Measurements from ENCODE around the gene DUSP16.

DUSP16 gene

GRCh38 chr12:12549426-12549825, 13.2 kb downstream of the DUSP16 start:
- Histone ChIP-seq H2AFZ (ENCODE audit: low read length) (no peak overlapping the region), H3K36me3 (replicated peaks in 1 of 2; ENCODE audit: control insufficient read depth in 2 of 2, insufficient read depth in 2 of 2, low read length in 2 of 2) (no peaks in the 10 kb centered on the region), H3K27ac (replicated peaks; ENCODE audit: low read length) (no peak overlapping the region), H4K8ac (ENCODE audit: low read depth, low read length) (no peak overlapping the region), H3K9me3 (replicated peaks in 1 of 2; ENCODE audit: control insufficient read depth in 2 of 2, insufficient read depth in 1 of 2, low read depth in 1 of 2, low read length in 2 of 2) (no peaks in the 10 kb centered on the region), H3K4me2 (ENCODE audit: insufficient read depth, low read length, poor library complexity, severe bottlenecking) (no peak overlapping the region), H2BK15ac (ENCODE audit: low read length) (no peak overlapping the region), H3K23ac (ENCODE audit: low read depth, low read length, poor library complexity) (no peak overlapping the region), H3K18ac (ENCODE audit: low read length) (no peak overlapping the region), H3K79me1 (ENCODE audit: low read depth, low read length) (peaks cover 4% of the 10 kb centered on the region), H2AK5ac (ENCODE audit: low read depth, low read length) (no peak overlapping the region), H2BK12ac (ENCODE audit: low read length) (no peak overlapping the region), H3K14ac (ENCODE audit: low read length) (no peak overlapping the region), H3K4me3 (ENCODE audit: low read length in 2 of 2) (no peak overlapping the region), H2BK5ac (ENCODE audit: low read length) (no peak overlapping the region), H3K4me1 (ENCODE audit: control insufficient read depth in 2 of 2, insufficient read depth in 1 of 2, low read depth in 1 of 2, low read length in 2 of 2) (no peaks in the 10 kb centered on the region), H3K4ac (ENCODE audit: low read length) (no peak overlapping the region), H3K9ac (ENCODE audit: low read depth, low read length, poor library complexity) (no peak overlapping the region), H2BK120ac (ENCODE audit: low read depth, low read length) (no peak overlapping the region), H3K27me3 (ENCODE audit: control insufficient read depth in 3 of 3, insufficient read depth in 3 of 3, low read depth in 1 of 3, low read length in 3 of 3) (no peaks in the 10 kb centered on the region), H4K91ac (ENCODE audit: low read depth, low read length, poor library complexity) (no peak overlapping the region)
- WGBS, 2 donors (ENCODE audit: extremely low coverage in 2 of 2, insufficient read length in 2 of 2, insufficient replicate concordance in 1 of 2) = no CpG with 5 or more reads among the region's 2 CpGs
- no peak for DNase-seq (ENCODE audit: low spot score)

GRCh38 chr12:12548713-12549112, 13.9 kb downstream of the DUSP16 start:
- Histone ChIP-seq H3K9ac (ENCODE audit: low read depth, low read length, poor library complexity) (no peak overlapping the region), H2AFZ (ENCODE audit: low read length) (no peak overlapping the region), H3K14ac (ENCODE audit: low read length) (no peak overlapping the region), H2BK12ac (ENCODE audit: low read length) (no peak overlapping the region), H2AK5ac (ENCODE audit: low read depth, low read length) (no peak overlapping the region), H4K8ac (ENCODE audit: low read depth, low read length) (no peak overlapping the region), H3K4me3 (ENCODE audit: low read length in 2 of 2) (no peak overlapping the region), H2BK15ac (ENCODE audit: low read length) (no peak overlapping the region), H3K9me3 (replicated peaks in 1 of 2; ENCODE audit: control insufficient read depth in 2 of 2, insufficient read depth in 1 of 2, low read depth in 1 of 2, low read length in 2 of 2) (no peaks in the 10 kb centered on the region), H3K4ac (ENCODE audit: low read length) (no peak overlapping the region), H3K18ac (ENCODE audit: low read length) (no peak overlapping the region), H3K79me1 (ENCODE audit: low read depth, low read length) (peaks cover 4% of the 10 kb centered on the region), H4K91ac (ENCODE audit: low read depth, low read length, poor library complexity) (no peak overlapping the region), H2BK120ac (ENCODE audit: low read depth, low read length) (no peak overlapping the region), H3K4me1 (ENCODE audit: control insufficient read depth in 2 of 2, insufficient read depth in 1 of 2, low read depth in 1 of 2, low read length in 2 of 2) (no peaks in the 10 kb centered on the region), H3K23ac (ENCODE audit: low read depth, low read length, poor library complexity) (no peak overlapping the region), H3K36me3 (replicated peaks in 1 of 2; ENCODE audit: control insufficient read depth in 2 of 2, insufficient read depth in 2 of 2, low read length in 2 of 2) (no peaks in the 10 kb centered on the region), H3K27me3 (ENCODE audit: control insufficient read depth in 3 of 3, insufficient read depth in 3 of 3, low read depth in 1 of 3, low read length in 3 of 3) (no peaks in the 10 kb centered on the region), H3K27ac (replicated peaks; ENCODE audit: low read length) (no peak overlapping the region), H2BK5ac (ENCODE audit: low read length) (no peak overlapping the region), H3K4me2 (ENCODE audit: insufficient read depth, low read length, poor library complexity, severe bottlenecking) (no peak overlapping the region)
- DNase-seq (ENCODE audit: low spot score) = no peak
- no CpG with 5 or more reads among the region's 2 CpGs for WGBS, 2 donors (ENCODE audit: extremely low coverage in 2 of 2, insufficient read length in 2 of 2, insufficient replicate concordance in 1 of 2)

- H3K9me3 ChIP-seq (replicated peaks in 1 of 2; ENCODE audit: control insufficient read depth in 2 of 2, insufficient read depth in 1 of 2, low read depth in 1 of 2, low read length in 2 of 2) = no peaks in the 10 kb centered on the region
- no peaks in the 10 kb centered on the region for H3K27me3 ChIP-seq (ENCODE audit: control insufficient read depth in 3 of 3, insufficient read depth in 3 of 3, low read depth in 1 of 3, low read length in 3 of 3)
- no peaks in the 10 kb centered on the region for H3K4me1 ChIP-seq (ENCODE audit: control insufficient read depth in 2 of 2, insufficient read depth in 1 of 2, low read depth in 1 of 2, low read length in 2 of 2)
- H2BK15ac ChIP-seq (ENCODE audit: low read length) = no peak overlapping the region
- no peaks in the 10 kb centered on the region for H3K79me1 ChIP-seq (ENCODE audit: low read depth, low read length)
- H4K8ac ChIP-seq (ENCODE audit: low read depth, low read length) = no peak overlapping the region
- H2BK120ac ChIP-seq (ENCODE audit: low read depth, low read length) = no peak overlapping the region
- no peak overlapping the region for H2BK5ac ChIP-seq (ENCODE audit: low read length)
- H2AK5ac ChIP-seq (ENCODE audit: low read depth, low read length) = no peak overlapping the region
- no peak overlapping the region for H2AFZ ChIP-seq (ENCODE audit: low read length)
- no peak overlapping the region for H3K4me3 ChIP-seq (ENCODE audit: low read length in 2 of 2)
- no peak for DNase-seq (ENCODE audit: low spot score)
- H3K4me2 ChIP-seq (ENCODE audit: insufficient read depth, low read length, poor library complexity, severe bottlenecking) = no peak overlapping the region
- no peak overlapping the region for H3K23ac ChIP-seq (ENCODE audit: low read depth, low read length, poor library complexity)
- no peak overlapping the region for H3K4ac ChIP-seq (ENCODE audit: low read length)
- no peak overlapping the region for H3K9ac ChIP-seq (ENCODE audit: low read depth, low read length, poor library complexity)
- H3K14ac ChIP-seq (ENCODE audit: low read length) = no peak overlapping the region
- H3K27ac ChIP-seq (replicated peaks; ENCODE audit: low read length) = no peak overlapping the region
- H2BK12ac ChIP-seq (ENCODE audit: low read length) = no peak overlapping the region
- no peak overlapping the region for H4K91ac ChIP-seq (ENCODE audit: low read depth, low read length, poor library complexity)
- no peak overlapping the region for H3K18ac ChIP-seq (ENCODE audit: low read length)
- no CpG with 5 or more reads among the region's 1 CpG for WGBS, 2 donors (ENCODE audit: extremely low coverage in 2 of 2, insufficient read length in 2 of 2, insufficient replicate concordance in 1 of 2)
- H3K36me3 ChIP-seq (replicated peaks in 1 of 2; ENCODE audit: control insufficient read depth in 2 of 2, insufficient read depth in 2 of 2, low read length in 2 of 2) = no peaks in the 10 kb centered on the region
Measured at GRCh38 chr12:12546314-12546772, 16.3 kb downstream of the DUSP16 start.

- no peak for DNase-seq (ENCODE audit: low spot score)
- no peak overlapping the region for H3K4me3 ChIP-seq (ENCODE audit: low read length in 2 of 2)
- no peak overlapping the region for H3K23ac ChIP-seq (ENCODE audit: low read depth, low read length, poor library complexity)
- H4K91ac ChIP-seq (ENCODE audit: low read depth, low read length, poor library complexity) = no peak overlapping the region
- no peak overlapping the region for H3K18ac ChIP-seq (ENCODE audit: low read length)
- no peak overlapping the region for H3K27ac ChIP-seq (replicated peaks; ENCODE audit: low read length)
- no peaks in the 10 kb centered on the region for H3K9me3 ChIP-seq (replicated peaks in 1 of 2; ENCODE audit: control insufficient read depth in 2 of 2, insufficient read depth in 1 of 2, low read depth in 1 of 2, low read length in 2 of 2)
- H3K4me1 ChIP-seq (ENCODE audit: control insufficient read depth in 2 of 2, insufficient read depth in 1 of 2, low read depth in 1 of 2, low read length in 2 of 2) = no peaks in the 10 kb centered on the region
- H2BK15ac ChIP-seq (ENCODE audit: low read length) = no peak overlapping the region
- WGBS, 2 donors (ENCODE audit: extremely low coverage in 2 of 2, insufficient read length in 2 of 2, insufficient replicate concordance in 1 of 2) = no CpG with 5 or more reads among the region's 2 CpGs
- H3K27me3 ChIP-seq (ENCODE audit: control insufficient read depth in 3 of 3, insufficient read depth in 3 of 3, low read depth in 1 of 3, low read length in 3 of 3) = no peaks in the 10 kb centered on the region
- no peak overlapping the region for H2BK12ac ChIP-seq (ENCODE audit: low read length)
- no peaks in the 10 kb centered on the region for H3K79me1 ChIP-seq (ENCODE audit: low read depth, low read length)
- no peak overlapping the region for H2BK5ac ChIP-seq (ENCODE audit: low read length)
- H2AFZ ChIP-seq (ENCODE audit: low read length) = no peak overlapping the region
- no peak overlapping the region for H2BK120ac ChIP-seq (ENCODE audit: low read depth, low read length)
- no peak overlapping the region for H3K14ac ChIP-seq (ENCODE audit: low read length)
- no peak overlapping the region for H3K4me2 ChIP-seq (ENCODE audit: insufficient read depth, low read length, poor library complexity, severe bottlenecking)
- no peaks in the 10 kb centered on the region for H3K36me3 ChIP-seq (replicated peaks in 1 of 2; ENCODE audit: control insufficient read depth in 2 of 2, insufficient read depth in 2 of 2, low read length in 2 of 2)
- no peak overlapping the region for H3K4ac ChIP-seq (ENCODE audit: low read length)
- no peak overlapping the region for H4K8ac ChIP-seq (ENCODE audit: low read depth, low read length)
- H2AK5ac ChIP-seq (ENCODE audit: low read depth, low read length) = no peak overlapping the region
- H3K9ac ChIP-seq (ENCODE audit: low read depth, low read length, poor library complexity) = no peak overlapping the region
Measured at GRCh38 chr12:12543959-12544358, 18.7 kb downstream of the DUSP16 start.
